Measurements from ENCODE around the gene EYA3.

Gene EYA3

DNA sequence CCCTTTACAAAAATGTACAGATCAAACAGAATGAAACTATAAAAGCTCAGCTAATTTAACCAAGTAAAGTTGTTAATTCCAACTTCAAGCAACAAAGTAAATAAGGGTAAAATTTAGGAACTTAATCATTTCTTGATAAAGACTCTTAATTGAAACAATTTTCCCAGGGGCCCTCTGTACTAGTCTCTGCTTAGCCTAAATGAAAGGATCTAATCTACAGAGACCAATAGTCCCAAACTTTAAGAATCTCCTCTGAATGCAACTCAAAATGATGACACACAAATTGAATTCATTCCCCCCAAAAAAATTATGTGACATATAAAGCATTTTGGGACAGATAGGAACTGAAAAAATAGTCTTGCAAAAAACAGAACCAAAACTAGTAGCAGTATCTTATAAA lies 16.6 kb downstream of the EYA3 start:
- DNase-seq (ENCODE audit: low read depth, low spot score) = no peak

DNA sequence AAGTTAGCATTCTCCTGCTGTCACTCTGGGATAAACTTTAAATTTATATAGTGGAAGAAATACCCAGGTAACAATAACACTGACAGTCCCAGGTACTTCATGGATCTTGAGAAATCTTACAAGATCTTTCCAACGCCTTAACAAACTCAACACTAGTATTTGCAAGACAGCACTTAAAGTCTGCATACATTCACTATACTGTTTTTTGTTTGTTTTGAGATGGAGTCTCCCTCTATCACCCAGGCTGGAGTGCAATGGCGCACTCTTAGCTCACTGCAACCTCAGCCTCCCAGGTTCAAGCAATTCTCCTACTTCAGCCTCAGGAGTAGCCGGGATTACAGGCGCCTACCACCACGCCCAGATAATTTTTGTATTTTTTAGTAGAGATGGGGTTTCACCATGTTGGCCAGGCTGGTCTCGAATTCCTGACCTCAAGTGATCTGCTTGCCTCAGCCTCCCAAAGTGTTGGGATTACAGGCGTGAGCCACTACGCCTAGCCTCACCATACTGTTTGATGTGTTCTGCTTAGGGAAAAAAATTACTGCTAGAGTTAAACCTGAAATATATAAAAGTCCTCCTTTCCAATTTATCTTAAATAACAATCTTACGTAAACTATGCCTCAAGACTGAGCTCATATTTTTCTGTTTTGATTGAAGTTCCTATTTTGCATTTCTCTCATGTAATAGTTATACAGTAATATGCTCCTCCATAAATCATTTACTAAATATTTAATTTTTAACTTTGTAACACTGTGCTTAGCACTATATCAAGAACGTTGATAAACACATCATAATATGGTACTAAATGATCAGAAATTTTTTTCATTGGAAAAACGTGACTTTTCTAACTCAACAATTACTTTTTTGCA lies 17.5 kb downstream of the EYA3 start:
- DNase-seq (ENCODE audit: low read depth, low spot score) = no peak

DNA sequence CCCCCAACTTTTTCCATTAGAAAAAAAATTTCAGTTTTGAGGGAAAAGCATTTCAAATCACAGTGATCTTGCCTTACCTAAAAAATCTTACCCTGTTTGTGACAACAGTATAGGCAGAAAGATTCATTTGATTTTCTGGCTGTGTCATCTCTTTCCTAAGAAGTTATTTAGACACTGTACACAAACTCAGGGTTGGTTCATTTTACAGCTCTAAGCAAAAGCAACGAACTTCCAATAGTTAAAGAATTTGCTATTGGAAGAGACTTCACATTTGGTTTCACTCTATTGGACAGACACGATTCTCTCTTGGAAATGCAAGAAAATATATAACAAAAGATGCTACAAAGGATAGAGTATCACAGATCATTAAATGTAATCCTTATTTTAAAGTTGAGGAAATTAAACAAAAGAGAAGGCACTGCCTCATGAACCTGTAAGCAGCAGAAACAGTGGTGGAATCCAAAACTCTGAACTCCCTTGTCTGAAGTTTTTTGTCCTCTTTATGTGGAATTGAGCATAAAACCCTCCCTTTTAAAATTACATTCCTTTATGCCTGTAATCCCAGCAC lies 20.8 kb downstream of the EYA3 start:
- DNase-seq (ENCODE audit: low read depth, low spot score) = no peak

DNA sequence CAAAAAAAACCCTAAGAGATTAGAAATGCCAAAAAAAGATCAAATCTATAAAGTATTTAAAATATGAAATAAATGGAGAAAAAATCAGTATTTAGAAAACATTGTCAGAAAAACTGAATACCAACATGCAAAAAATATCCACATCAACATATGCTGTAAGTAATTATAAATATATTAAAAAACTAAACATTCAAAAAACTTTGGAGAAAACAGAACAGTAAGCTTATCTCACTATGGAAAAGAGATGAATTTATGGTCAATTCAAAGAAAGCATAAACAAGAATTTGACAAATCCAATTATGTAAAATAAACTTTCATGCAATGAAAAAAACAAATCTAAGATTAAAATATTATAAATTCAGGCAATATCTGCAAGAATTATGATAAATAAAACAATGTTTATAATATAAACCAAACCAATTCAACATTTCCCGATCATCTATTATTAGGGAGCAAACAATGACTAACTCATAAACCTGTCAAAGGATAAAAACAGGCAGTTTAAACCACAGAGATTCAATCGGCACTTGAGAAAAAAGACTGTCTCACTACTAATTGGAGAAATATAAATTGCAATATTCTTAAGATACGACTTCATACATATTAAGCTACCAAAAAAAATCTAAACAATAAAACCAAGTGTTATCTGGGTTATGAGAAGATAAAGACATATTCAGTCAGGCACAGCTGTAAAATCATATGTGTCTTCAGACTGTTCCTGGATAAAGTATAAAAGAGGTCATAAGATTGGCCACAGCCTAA lies 21.8 kb downstream of the EYA3 start:
- DNase-seq (ENCODE audit: low read depth, low spot score) = no peak

DNA sequence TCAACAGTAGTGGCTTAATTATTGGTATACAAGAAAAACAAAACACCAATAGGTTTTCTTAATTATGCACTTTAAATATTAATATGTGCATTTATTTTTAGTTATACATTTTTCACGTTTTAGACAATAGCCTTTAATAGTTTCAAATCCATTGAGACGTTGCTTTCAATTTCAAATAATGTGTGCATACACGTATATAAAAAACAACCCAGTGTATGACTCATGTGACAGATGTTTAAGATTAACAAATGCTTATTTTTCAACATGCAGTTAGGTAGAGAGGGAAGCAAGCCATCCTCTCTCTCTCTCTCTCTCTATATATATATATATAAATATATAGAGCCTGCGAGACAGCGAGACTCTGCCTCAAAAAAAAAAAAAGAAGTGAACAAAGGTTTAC lies 24.3 kb downstream of the EYA3 start:
- no peak for DNase-seq (ENCODE audit: low read depth, low spot score)

DNA sequence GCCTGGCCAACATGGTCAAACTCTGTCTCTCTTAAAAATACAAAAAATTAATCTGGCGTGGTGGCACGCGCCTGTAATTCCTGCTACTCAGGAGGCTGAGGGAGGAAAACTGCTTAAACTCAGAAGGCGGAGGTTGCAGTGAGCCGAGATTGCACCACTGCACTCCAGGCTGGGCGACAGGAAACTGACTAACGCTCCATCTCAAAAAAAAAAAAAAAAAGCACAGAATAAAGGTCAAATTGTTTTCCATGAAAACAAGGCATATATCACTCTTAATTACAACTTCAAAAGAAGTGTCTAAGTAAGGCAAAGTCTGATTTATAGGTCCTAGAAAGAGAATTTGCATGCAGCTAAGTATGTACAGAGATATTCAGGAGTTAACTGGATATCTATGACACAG lies 25.6 kb downstream of the EYA3 start:
- DNase-seq (ENCODE audit: low read depth, low spot score) = no peak

DNA sequence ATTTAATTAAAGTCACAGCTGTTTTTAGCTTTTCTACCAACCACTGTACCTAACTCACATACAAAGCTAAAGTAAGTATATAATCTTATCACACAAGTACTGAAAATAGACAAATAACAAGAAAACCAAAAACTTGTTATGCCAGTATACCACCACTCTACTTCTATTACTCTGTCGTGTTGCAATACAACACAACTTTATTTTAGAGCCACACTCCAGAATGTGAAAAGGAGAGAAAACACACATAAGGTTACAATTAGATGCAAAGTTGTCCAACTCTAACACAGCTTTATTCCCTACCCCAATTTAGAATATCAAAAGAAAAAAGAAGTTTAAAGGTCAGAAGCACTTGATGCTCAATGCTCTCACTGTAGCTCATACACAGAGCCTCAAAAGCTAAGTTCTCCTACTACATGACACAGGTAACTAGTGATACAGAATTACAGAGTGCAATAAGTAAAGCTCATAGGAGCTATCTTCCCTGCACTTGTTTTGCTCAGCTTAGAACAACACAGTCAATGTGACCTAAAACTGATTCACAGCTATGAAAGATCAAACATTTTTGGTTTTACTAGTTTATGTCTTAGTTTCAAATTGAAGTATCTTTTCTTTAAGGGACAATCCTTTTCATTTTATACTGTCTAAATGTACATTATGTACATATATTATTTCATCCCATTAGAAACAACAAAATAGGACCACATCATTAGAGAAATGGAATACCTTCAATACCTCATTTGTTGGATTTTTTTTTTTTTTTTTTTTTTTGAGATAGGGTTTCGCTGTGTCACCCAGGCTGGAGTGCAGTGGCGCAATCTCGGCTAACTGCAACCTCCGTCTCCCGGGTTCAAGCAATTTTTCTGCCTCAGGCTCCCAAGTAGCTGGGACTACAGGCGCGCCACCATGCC lies 29.2 kb downstream of the EYA3 start:
- no peak for DNase-seq (ENCODE audit: low read depth, low spot score)

DNA sequence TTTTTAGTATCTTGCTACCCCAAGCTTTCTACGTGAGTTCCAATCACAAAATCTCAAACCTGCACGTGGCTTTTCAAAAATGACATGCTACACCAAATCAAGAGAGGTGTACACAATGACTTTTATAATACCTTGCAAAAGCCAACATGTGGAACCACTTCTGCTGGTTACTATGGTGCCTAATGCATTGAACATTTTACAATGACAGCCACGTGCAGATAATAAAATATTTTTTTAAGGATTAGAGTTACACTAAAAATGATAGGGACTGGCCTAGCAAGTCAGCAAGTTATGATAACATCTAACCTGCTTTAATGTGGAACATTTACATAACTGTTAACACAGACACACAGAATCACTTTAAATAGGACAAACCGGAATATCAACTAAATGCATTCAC lies 30.2 kb downstream of the EYA3 start:
- no peak for DNase-seq (ENCODE audit: low read depth, low spot score)

DNA sequence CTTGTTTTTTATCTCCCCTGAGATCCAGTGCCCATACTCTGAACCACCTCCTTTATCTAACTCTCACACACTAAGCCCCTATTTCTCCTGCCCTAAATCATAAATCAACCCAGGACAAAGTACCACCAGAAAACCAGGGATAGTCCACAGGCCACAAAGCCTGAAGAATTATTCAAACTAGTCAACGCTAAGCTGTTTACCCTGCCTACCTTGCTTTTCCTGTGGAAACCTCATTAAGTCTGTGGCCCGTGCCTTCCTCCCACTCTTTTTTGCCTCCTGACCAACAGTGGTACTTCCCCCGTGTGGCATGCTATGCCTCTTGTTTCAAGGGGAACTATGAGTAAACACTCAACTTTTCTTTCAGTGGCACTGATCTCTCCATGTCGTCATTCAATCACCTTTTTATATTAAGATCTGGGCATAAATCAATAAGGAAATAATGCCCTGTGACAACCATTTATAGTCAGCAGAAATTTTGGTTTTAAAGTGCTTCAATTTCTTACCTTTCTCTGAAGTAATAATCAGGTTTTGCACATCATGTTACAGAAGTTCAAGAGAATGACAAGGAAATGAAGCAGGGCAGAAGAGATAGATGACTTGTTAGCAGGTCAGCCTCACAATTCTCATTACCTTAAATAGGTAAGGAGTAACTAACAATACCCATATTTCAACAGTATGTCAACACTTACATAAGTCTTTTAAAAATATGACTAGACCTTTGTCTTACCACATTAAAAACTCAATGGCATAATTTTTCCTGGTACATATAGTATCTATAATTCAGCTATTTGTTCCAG lies 32.1 kb downstream of the EYA3 start:
- no peak for DNase-seq (ENCODE audit: low read depth, low spot score)

DNA sequence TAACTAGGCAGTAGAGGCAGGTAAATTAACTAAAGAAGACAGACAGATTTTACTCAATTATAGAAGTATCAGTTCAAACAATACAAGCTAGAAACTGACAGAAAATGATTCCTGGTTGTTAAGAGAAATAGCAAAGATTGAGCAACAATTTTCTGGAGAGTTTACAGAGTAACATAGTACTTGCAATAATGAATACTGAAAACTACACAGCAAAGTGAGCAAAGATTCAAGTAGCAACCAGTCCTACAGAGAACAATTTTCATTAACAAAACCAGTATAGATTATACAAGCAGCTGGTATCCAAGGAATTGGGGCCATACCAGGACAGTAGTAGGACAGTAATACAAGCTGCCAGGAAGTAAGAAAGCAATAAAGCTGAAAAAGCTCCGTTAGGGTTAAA lies 37.6 kb downstream of the EYA3 start:
- no peak for DNase-seq (ENCODE audit: low read depth, low spot score)

DNA sequence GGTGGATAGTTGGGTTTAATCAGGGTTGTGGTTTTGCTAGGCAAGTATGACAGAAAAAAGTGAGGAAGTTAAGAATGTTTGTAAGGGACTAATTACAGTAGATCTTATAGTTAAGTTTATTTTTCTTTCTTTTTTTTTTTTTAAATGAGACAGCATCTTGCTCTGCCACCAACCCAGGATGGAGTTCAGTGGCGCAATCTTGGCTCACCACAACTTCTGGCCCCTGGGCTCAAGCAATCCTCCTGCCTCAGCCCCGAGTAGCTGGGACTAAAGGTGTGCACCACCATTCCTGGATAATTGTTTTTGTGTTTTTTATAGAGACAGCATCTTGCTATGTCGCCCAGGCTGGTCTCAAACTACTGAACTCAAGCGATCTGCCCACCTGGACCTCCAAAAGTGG lies 41.7 kb downstream of the EYA3 start:
- no peak for DNase-seq (ENCODE audit: low read depth, low spot score)

DNA sequence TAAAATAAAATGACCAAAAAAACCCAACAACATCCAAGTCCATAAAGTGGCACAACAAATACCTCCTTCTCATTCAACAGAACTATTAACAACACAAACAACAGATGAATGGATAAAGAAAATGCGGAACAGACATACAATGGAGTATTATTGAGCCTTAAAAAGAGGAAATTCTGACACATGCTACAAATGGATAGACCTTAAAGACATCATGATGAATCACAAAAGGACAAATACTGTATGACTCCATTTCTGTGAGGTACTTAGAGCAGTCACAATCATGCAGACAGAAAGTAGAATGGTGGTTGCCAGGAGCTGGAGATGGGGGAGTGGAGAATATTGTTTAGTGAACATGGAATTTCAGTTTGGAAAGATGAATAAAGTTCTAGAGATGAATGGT lies 42.6 kb downstream of the EYA3 start:
- DNase-seq (ENCODE audit: low read depth, low spot score) = no peak

DNA sequence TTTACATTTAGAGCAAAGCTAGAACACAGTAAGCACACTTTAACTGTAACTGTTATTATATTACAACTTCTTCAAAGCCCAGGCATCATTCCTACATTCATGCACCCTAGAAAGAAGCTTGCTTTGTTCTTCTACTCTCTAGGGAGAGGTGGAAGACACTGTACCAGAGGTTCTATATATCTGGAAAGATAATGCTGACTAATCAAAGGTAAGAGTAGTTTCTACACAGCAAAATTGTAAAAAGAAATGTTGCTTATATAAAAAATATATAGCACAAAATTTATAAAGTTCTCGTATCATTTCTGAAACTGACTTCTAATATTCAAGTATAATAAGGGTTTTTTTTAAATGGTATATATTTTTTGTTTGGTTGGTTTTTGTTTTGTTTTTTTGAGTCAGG lies 44.0 kb downstream of the EYA3 start:
- no peak for DNase-seq (ENCODE audit: low read depth, low spot score)

DNA sequence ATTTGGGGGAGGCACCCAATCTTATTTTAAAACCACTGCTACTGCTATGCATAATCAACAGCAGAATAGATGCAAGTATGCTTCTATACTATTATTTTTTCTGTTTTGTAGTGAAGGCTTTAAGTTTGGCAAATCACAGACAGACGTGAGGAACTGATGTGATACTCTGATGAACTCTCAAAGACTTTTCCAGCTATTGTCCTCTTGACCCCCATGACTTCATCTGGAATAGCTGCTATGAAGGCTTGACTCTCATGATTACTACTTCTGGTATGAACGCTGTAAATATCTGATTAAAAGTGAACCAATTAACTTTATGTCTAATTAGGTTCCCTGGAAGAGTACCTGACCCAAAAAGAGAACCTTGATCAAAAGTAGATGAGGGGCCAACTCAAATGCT lies 49.1 kb downstream of the EYA3 start:
- no peak for DNase-seq (ENCODE audit: low read depth, low spot score)

DNA sequence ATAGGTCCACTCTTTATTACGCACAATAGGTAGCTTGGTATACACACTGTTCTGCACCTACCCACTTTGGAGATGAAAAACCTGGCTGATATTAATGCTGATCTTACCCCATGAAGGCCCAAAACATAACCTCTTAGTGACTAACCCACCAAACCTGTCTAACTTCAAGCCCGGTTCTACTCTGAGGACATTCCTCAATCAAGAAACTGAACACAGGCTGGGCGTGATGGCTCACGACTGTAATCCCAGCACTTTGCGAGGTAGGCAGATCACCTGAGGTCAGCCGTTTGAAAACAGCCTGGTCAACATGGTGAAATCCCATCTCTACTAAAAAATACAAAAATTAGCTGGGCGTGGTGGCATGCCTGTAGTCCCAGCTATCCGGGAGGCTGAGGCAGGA lies 50.5 kb downstream of the EYA3 start:
- no peak for DNase-seq (ENCODE audit: low read depth, low spot score)

DNA sequence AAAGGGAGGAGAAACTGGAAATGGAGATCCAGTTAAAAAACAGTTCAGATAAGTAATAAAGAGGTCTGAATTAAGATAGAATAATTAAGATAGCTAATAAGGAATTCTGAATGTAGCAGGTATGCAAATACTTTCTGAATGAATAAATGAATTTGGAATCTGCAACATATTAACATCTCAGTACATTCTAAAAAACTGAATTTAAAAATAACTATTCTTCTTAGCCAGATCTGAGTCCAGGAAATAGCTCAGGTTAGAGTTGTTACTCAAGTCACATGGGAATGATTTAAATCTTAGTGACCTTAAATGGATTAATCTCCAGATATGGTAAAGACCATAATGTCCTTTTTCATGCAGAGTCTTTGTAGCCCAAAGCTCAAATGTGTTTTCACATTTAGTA lies 51.2 kb downstream of the EYA3 start:
- no peak for DNase-seq (ENCODE audit: low read depth, low spot score)

DNA sequence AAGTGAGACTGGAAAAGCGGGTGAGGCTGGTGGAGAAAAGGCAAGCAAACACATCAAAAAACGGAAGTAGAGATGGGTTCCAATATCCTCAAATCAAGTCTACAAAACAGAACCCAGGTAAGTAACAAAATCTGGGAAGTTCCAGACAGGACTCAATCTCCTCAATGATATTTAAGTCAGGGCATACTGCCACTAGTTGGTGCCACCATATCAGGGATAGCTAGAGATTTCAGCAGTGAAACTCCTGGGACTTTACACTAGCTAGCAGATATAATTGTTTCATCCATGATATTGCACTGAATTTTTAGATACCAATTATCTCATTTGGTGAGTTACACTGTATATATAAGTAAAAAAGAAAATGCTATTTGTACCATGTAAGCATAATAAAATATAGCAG lies 52.0 kb downstream of the EYA3 start:
- DNase-seq (ENCODE audit: low read depth, low spot score) = no peak

DNA sequence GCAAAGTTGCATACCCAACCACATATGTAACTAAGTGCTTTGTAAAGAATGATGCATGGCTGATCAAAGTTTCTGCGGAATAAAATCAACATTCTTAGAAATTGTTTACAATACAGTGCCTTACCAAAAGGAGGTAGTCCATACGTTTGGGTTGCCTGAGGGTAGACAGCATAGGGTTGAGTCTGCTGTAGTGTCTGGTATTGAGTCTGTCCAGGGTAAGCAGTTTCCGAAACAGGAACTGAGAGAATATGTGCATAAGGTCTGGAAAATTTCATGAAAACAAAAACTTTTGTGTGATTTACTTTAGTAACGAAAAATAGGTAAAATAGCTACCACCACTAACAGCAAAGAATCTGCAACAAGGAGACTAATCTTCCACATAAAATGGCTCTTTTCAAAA lies 53.0 kb downstream of the EYA3 start:
- no peak for DNase-seq (ENCODE audit: low read depth, low spot score)

DNA sequence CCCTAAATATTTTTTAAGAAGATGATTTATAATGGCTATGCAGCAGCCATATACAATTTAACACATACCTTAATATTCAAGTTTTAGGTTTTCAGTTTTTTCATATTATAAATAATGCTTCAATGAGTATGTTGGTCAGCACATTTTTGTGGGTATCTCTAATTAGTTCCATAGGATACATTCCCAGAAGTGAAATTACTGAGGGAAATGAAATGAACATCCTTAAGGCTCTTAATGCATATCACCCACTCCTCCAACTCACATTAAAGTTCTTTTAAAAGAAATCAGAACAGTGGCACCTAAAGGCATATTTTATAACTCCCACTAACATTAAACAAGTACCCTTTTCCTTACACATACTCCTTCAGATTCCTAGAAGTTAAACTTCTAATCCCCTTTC lies 56.1 kb downstream of the EYA3 start:
- no peak for DNase-seq (ENCODE audit: low read depth, low spot score)

DNA sequence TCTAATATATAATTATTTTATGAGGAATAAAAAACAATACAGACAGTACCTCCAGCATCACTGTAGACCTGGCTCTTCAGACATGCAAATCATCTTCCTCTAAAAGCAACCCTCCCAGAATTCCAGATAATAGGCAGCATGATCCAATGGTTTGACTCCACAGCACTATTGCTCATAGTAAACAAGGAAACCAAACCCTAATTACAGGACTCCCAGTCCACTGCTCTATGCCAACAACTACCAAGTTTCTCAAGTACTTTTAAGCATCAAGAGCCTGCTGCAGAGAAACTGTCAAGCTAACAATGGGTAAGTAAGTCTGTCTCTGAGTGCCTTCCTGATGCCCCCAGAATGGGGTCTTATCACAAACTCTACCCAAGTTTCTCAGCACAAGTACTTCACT lies 57.2 kb downstream of the EYA3 start:
- DNase-seq (ENCODE audit: low read depth, low spot score) = no peak

All from ELF-1 (cell line).